Activated CD4-positive, CD25-positive, alpha-beta regulatory T cell (primary cell): ENCODE results near the gene SLAMF9.

Source experiments
- DNase-seq, 4 experiments: peaks; one replicate each; lab custom pipeline; 2025; lab: John Stamatoyannopoulos, UW

The SLAMF9 gene

GRCh38 chr1:159953536-159954515 is at the start of gene SLAMF9:
Gene SLAMF9 (minus strand): TSS chr1:159954237. CDS start chr1:159954137, 100 bp downstream.
- DNase-seq = no peak

- no peak for DNase-seq
Observed at GRCh38 chr1:160001440-160001839, 47.4 kb upstream of the SLAMF9 start.

GRCh38 chr1:159999204-159999603 is 45.2 kb upstream of the SLAMF9 start:
- DNase-seq = no peak

GRCh38 chr1:159996653-159997052 is 42.6 kb upstream of the SLAMF9 start:
- no peak for DNase-seq

GRCh38 chr1:159994896-159995295 is 40.9 kb upstream of the SLAMF9 start:
- DNase-seq = no peak

- DNase-seq = no peak
Observed at GRCh38 chr1:159993911-159994310, 39.9 kb upstream of the SLAMF9 start.

GRCh38 chr1:159992161-159992560 is 38.1 kb upstream of the SLAMF9 start:
- DNase-seq = no peak

- no peak for DNase-seq
Observed at GRCh38 chr1:159991513-159991912, 37.5 kb upstream of the SLAMF9 start.

GRCh38 chr1:159990005-159990404 is 36.0 kb upstream of the SLAMF9 start:
- no peak for DNase-seq

- DNase-seq = no peak
Observed at GRCh38 chr1:159989581-159989980, 35.5 kb upstream of the SLAMF9 start.

GRCh38 chr1:159988006-159988405 is 34.0 kb upstream of the SLAMF9 start:
- no peak for DNase-seq

GRCh38 chr1:159987186-159987585 is 33.1 kb upstream of the SLAMF9 start:
- no peak for DNase-seq

- no peak for DNase-seq
Observed at GRCh38 chr1:159986531-159986930, 32.5 kb upstream of the SLAMF9 start.

- DNase-seq = no peak
Observed at GRCh38 chr1:159986093-159986492, 32.1 kb upstream of the SLAMF9 start.

GRCh38 chr1:159985473-159985872 is 31.4 kb upstream of the SLAMF9 start:
- no peak for DNase-seq

- no peak for DNase-seq
Observed at GRCh38 chr1:159983681-159984080, 29.6 kb upstream of the SLAMF9 start.

GRCh38 chr1:159982280-159982679 is 28.2 kb upstream of the SLAMF9 start:
- no peak for DNase-seq

- no peak for DNase-seq
Observed at GRCh38 chr1:159981351-159982055, 27.5 kb upstream of the SLAMF9 start.

GRCh38 chr1:159980786-159981185 is 26.7 kb upstream of the SLAMF9 start:
- DNase-seq = no peak

GRCh38 chr1:159980076-159980475 is 26.0 kb upstream of the SLAMF9 start:
- no peak for DNase-seq

- no peak for DNase-seq
Observed at GRCh38 chr1:159979257-159979656, 25.2 kb upstream of the SLAMF9 start.

GRCh38 chr1:159978107-159978398 is 24.0 kb upstream of the SLAMF9 start:
- no peak for DNase-seq

GRCh38 chr1:159977364-159978106 is 23.5 kb upstream of the SLAMF9 start:
- DNase-seq = no peak
